ENCODE data around the gene COMMD7.

The COMMD7 gene

GRCh38 chr20:32672982-32673851 lies 70.0 kb downstream of the COMMD7 start:
- TF ChIP-seq TSHZ2 (CRISPR knock-in tag; IDR thresholded peaks at IDR 0.05) (no peak), SNAI2 (CRISPR knock-in tag; IDR thresholded peaks at IDR 0.05) (no peak), ZNF70 (CRISPR knock-in tag; IDR thresholded peaks at IDR 0.05) (no peak), CREB5 (CRISPR knock-in tag; IDR thresholded peaks at IDR 0.05; ENCODE audit: low read depth) (no peak), BACH2 (CRISPR knock-in tag; IDR thresholded peaks at IDR 0.05; ENCODE audit: borderline replicate concordance) (no peak), POU6F1 (CRISPR knock-in tag; IDR thresholded peaks at IDR 0.05; ENCODE audit: borderline replicate concordance, low read depth) (no peak), PATZ1 (CRISPR knock-in tag; IDR thresholded peaks at IDR 0.05; ENCODE audit: borderline replicate concordance) (no peak), ISL1 (CRISPR knock-in tag; IDR thresholded peaks at IDR 0.05) (no peak), ARNTL (CRISPR knock-in tag; IDR thresholded peaks at IDR 0.05; ENCODE audit: borderline replicate concordance, low read depth) (no peak), ZNF565 (CRISPR knock-in tag; conservative IDR thresholded peaks at IDR 0.05; ENCODE audit: low read depth) (no peak), CSDC2 (CRISPR knock-in tag; IDR thresholded peaks at IDR 0.05) (no peak), GLIS3 (CRISPR knock-in tag; IDR thresholded peaks at IDR 0.05) (no peak), TOX (CRISPR knock-in tag; IDR thresholded peaks at IDR 0.05; ENCODE audit: borderline replicate concordance) (no peak), ZC3H10 (CRISPR knock-in tag; IDR thresholded peaks at IDR 0.05) (no peak), ZFP3 (CRISPR knock-in tag; IDR thresholded peaks at IDR 0.05) (no peak)
- ATAC-seq = no peak; the same call in 1 of the 3 replicates

- TF ChIP-seq RARB (CRISPR knock-in tag; IDR thresholded peaks at IDR 0.05) = no peak
- no peak for TF ChIP-seq ZNF8 (CRISPR knock-in tag; IDR thresholded peaks at IDR 0.05)
- TF ChIP-seq ISL1 (CRISPR knock-in tag; IDR thresholded peaks at IDR 0.05) = no peak
- TF ChIP-seq CSRNP3 (CRISPR knock-in tag; IDR thresholded peaks at IDR 0.05) = no peak
- TF ChIP-seq TSHZ2 (CRISPR knock-in tag; IDR thresholded peaks at IDR 0.05) = no peak
- no peak for ATAC-seq
Measured at GRCh38 chr20:32672394-32672981, 70.8 kb downstream of the COMMD7 start.

Data from SK-N-SH treated with all-trans-retinoic acid at 6 μM for 48 hours (cell line).